ENCODE measurements around the gene SPTBN2. TPM values are rescaled to one million over a fixed set of nuclear protein-coding genes. Genes with fewer than 3 reads are reported as not detected.

The SPTBN2 gene
- total RNA-seq, 1 donor from 2014 or later, result 3.0 TPM

DNA sequence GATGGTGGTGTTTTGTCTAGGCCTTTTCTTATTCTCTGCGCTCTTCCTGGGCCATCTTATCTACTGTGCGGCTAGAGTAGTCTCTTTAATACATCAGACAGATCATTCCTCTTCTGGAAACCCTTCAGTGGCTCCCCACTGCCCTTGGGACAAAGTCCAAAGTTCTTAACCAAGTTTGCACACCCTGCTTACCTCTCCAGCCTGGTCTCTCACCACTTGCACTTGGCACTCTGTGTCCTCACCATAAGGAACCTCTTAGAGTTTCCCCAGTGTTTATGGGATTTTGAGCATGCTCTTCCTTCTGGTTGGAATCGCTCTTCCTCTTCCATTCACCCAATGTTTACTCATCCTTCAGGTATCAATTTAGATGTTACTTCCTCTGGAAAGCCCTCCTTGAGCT, 5.2 kb upstream of the SPTBN2 start:
- intact Hi-C loops (cut with micrococcal nuclease), result no loop called here
- DNase-seq (no peak), ATAC-seq (ENCODE audit: low read depth) (no peak)
- Mint-ChIP-seq H3K36me3 (ENCODE audit: low read depth) (no peaks in the 10 kb centered on the region), H3K27ac (no peak overlapping the region), H3K4me3 (no peak overlapping the region), H3K27me3 (peaks cover 14% of the 10 kb centered on the region), H3K4me1 (no peaks in the 10 kb centered on the region), H3K9me3 (no peaks in the 10 kb centered on the region)
- TF ChIP-seq, protein P1, sequence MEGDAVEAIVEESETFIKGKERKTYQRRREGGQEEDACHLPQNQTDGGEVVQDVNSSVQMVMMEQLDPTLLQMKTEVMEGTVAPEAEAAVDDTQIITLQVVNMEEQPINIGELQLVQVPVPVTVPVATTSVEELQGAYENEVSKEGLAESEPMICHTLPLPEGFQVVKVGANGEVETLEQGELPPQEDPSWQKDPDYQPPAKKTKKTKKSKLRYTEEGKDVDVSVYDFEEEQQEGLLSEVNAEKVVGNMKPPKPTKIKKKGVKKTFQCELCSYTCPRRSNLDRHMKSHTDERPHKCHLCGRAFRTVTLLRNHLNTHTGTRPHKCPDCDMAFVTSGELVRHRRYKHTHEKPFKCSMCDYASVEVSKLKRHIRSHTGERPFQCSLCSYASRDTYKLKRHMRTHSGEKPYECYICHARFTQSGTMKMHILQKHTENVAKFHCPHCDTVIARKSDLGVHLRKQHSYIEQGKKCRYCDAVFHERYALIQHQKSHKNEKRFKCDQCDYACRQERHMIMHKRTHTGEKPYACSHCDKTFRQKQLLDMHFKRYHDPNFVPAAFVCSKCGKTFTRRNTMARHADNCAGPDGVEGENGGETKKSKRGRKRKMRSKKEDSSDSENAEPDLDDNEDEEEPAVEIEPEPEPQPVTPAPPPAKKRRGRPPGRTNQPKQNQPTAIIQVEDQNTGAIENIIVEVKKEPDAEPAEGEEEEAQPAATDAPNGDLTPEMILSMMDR (IDR thresholded peaks at IDR 0.05), result no peak
- POLR2A ChIA-PET, result no interaction called here
- CTCF ChIA-PET, result no interaction called here

DNA sequence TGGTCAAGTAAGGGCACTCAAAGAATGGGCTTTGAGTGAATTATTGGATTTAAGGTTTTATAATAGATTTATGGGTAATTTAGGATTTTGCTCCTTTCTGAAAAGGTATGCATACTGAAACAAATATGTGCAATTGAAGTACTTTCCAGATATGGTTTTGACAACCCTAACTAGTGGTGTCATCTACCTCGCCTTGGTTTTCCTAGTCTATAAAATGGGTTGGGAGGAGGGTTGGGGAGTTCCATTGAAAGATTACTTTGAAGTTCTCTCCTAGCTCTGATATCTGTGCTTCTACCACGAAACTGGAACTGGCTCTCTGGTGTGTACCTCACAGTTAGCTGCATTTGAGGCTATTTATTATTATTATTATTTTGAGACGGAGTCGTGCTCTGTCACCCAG, 431 bp upstream of the SPTBN2 start:
- Mint-ChIP-seq H3K27me3 (peaks cover 40% of the 10 kb centered on the region), H3K4me1 (peaks cover 18% of the 10 kb centered on the region), H3K4me3 (peak overlapping the region; percentile 87), H3K36me3 (ENCODE audit: low read depth) (peaks cover 2% of the 10 kb centered on the region), H3K9me3 (no peaks in the 10 kb centered on the region), H3K27ac (no peak overlapping the region)
- CTCF ChIA-PET, result no interaction called here
- intact Hi-C loops (cut with micrococcal nuclease), result loop anchor here (2.0 to 5.0 kb wide), 2 partner anchors 15 to 228 kb away; partner anchors contain the start of gene PC
- TF ChIP-seq, protein P1 (IDR thresholded peaks at IDR 0.05), result no peak
- ATAC-seq (ENCODE audit: low read depth) (no peak), DNase-seq (no peak)
- POLR2A ChIA-PET, result interaction anchor here (0.5 kb wide), 1 partner anchor 213 kb away, joined by 5 read pairs; no protein-coding TSS in a partner anchor

DNA sequence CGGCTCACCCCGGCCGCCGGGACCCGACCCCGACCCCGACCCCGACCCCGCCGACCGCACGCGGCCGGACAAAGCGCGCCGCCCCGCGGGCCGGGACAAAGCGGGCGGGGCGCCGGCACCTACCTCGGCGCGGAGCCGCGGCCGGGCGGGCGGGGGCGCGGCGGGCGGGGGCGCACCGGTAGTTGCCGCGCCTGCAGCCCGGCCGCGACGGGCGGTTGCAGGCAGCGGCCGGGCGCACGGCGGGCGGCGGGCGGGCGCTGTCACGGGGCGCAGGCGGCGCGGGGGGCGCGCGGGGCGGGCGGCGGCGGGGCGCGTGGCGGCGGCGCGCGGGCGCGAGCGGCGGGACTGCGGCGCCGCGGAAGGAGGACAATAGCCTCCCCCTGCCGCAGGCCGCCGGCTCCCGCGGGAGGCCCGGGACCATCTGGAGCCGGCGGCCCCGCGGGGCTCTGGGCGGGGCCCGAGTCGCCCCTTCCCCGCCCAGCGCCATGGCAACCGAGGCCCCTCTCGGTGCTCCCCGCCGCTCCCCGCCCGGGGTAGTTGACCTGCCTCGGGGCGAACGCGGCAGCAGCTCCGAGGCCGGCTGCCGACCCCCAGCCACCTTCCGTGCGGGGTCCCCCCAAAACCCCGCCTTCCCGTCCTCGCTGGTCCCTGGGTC, 851 bp downstream of the SPTBN2 start:
- ATAC-seq (ENCODE audit: low read depth) (peak; percentile 56), DNase-seq (peak; percentile 20)
- TF ChIP-seq, protein P1 (IDR thresholded peaks at IDR 0.05), result no peak
- peaks cover 18% of the 10 kb centered on the region for H3K4me1 Mint-ChIP-seq
- no peak overlapping the region for H3K27ac Mint-ChIP-seq
- CTCF ChIA-PET, result no interaction called here
- POLR2A ChIA-PET, result interaction anchor here (0.6 kb wide), 1 partner anchor 34 kb away, joined by 8 read pairs; no protein-coding TSS in a partner anchor
- intact Hi-C loops (cut with micrococcal nuclease), result loop anchor here (2.0 to 5.0 kb wide), 2 partner anchors 17 to 229 kb away; partner anchors contain the start of gene PC
- peak overlapping the region; percentile 87 for H3K4me3 Mint-ChIP-seq
- H3K36me3 Mint-ChIP-seq (ENCODE audit: low read depth), result peaks cover 2% of the 10 kb centered on the region
- no peaks in the 10 kb centered on the region for H3K9me3 Mint-ChIP-seq
- peaks cover 36% of the 10 kb centered on the region for H3K27me3 Mint-ChIP-seq

DNA sequence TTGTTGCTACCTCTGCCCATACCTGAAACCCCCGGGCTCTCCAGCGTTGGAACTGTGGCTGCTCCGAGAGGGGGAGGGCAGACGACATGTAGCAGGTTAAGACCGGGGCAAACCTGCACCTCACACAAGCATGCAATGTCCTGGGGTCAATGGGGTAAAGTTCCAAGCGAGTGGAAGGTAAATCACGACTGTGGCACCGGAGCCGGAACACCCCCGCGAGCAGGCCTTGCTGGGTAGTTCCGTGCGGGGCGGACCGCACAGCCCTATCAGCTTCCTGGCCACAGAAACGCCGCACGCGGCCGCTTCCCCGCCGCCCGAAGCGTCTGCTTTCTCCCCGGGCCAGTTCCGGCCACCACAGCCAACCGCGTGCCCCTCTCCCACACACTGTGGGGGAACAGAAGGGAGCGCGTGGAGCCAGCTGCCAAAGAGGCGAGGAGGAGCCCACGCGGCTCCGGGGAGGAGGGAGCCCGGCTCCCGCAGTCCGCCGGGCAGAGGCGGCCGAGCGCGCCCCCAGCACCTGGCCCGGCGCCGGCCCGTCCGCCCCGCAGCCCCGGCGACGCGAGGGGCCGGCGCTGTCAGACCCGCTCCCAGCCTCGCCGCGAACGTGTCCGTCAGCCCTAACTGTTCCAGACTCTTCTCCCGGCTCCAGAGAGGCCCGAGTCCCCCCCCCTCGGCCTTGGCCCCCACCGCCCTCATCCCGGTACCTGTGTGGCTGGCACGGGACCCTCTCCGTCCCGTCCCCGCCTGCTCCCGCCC, 1.6 kb downstream of the SPTBN2 start:
- Mint-ChIP-seq H3K4me3 (peak overlapping the region; percentile 78), H3K36me3 (ENCODE audit: low read depth) (peaks cover 2% of the 10 kb centered on the region), H3K9me3 (no peaks in the 10 kb centered on the region), H3K27ac (no peak overlapping the region), H3K27me3 (peaks cover 35% of the 10 kb centered on the region), H3K4me1 (peaks cover 18% of the 10 kb centered on the region)
- intact Hi-C loops (cut with micrococcal nuclease), result loop anchor here (2.0 to 5.0 kb wide), 2 partner anchors 17 to 230 kb away; partner anchors contain the start of gene PC
- POLR2A ChIA-PET, result interaction anchor here (2.1 kb wide), 1 partner anchor 116 kb away, joined by 8 read pairs; the partner anchor contains the start of gene RCE1
- DNase-seq (peak; percentile 40), ATAC-seq (ENCODE audit: low read depth) (peak; percentile 64)
- TF ChIP-seq, protein P1 (IDR thresholded peaks at IDR 0.05), result no peak
- CTCF ChIA-PET, result no interaction called here

DNA sequence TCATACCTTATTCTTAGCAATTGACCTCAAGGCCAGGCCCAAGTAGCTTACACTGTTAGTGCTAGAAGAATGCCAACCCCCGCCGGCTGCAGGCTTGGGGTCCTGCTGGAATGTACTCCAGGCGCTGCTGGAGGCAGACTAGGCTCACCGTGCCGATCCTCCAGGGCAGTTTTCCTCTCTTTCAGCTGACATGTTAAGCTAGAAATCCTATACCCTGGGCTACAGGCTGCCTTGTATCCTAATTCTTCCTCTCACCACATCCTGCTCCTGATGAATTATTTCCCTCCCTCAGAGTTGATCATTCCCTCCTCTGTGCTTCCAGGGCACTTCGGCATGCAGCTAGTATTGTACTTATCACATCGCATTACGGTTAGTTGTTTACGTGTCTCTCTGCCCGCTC, 3.4 kb downstream of the SPTBN2 start:
- TF ChIP-seq, protein P1 (IDR thresholded peaks at IDR 0.05), result no peak
- Mint-ChIP-seq H3K4me3 (no peak overlapping the region), H3K4me1 (peaks cover 18% of the 10 kb centered on the region), H3K36me3 (ENCODE audit: low read depth) (peaks cover 2% of the 10 kb centered on the region), H3K27ac (no peak overlapping the region), H3K9me3 (no peaks in the 10 kb centered on the region), H3K27me3 (peaks cover 30% of the 10 kb centered on the region)
- intact Hi-C loops (cut with micrococcal nuclease), result loop anchor here (5.0 kb wide), 1 partner anchor 232 kb away; the partner anchor contains the start of gene PC
- ChIA-PET POLR2A (interaction anchor here (2.1 kb wide), 1 partner anchor 118 kb away, joined by 8 read pairs; the partner anchor contains the start of gene RCE1), CTCF (interaction anchor here (1.2 kb wide), 1 partner anchor 41 kb away, joined by 3 read pairs; no protein-coding TSS in a partner anchor)
- DNase-seq (no peak), ATAC-seq (ENCODE audit: low read depth) (no peak)
